Measurements from ENCODE around the gene RBP2. TPM values are rescaled to one million over a fixed set of nuclear protein-coding genes. Genes with fewer than 3 reads are reported as not detected.

Gene RBP2
- total RNA-seq, 1 experiment from 2014 or later = not detected

DNA sequence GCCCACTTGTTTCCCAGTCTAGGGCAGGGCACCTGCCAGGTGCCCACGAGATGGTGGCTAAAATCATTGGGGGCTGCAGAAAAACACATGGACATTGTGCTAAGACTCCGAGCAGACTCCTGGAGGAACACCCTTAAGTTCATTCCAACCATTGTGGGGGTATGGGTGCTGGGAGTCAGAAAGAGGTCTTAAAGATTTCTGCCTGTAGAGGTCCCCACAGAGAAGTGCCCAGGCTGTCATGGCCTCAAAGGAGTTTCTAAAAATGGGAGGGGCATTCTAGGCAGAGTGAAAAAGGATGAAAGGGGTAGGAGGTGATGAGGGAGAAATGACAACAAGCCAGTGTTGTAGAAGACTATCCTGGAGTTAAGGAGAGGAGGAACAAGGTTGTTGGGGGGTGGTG lies 46.1 kb upstream of the RBP2 start:
- no peaks in the 10 kb centered on the region for H3K27me3 Mint-ChIP-seq (ENCODE audit: insufficient read depth, unreplicated experiment)
- POLR2A ChIA-PET = interaction anchor here (0.6 kb wide), 1 partner anchor 37 kb away, joined by 3 read pairs; no protein-coding TSS in a partner anchor
- intact Hi-C loops (cut with micrococcal nuclease) = no loop called here
- no peaks in the 10 kb centered on the region for H3K4me1 Mint-ChIP-seq (ENCODE audit: insufficient read depth, unreplicated experiment)
- TF ChIP-seq, protein P1, sequence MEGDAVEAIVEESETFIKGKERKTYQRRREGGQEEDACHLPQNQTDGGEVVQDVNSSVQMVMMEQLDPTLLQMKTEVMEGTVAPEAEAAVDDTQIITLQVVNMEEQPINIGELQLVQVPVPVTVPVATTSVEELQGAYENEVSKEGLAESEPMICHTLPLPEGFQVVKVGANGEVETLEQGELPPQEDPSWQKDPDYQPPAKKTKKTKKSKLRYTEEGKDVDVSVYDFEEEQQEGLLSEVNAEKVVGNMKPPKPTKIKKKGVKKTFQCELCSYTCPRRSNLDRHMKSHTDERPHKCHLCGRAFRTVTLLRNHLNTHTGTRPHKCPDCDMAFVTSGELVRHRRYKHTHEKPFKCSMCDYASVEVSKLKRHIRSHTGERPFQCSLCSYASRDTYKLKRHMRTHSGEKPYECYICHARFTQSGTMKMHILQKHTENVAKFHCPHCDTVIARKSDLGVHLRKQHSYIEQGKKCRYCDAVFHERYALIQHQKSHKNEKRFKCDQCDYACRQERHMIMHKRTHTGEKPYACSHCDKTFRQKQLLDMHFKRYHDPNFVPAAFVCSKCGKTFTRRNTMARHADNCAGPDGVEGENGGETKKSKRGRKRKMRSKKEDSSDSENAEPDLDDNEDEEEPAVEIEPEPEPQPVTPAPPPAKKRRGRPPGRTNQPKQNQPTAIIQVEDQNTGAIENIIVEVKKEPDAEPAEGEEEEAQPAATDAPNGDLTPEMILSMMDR (IDR thresholded peaks at IDR 0.05; ENCODE audit: unreplicated experiment) = no peak
- no TSS peak for BruUV-seq (replicated peaks)
- CTCF ChIA-PET = interaction anchor here (0.7 to 1.9 kb wide), 3 partner anchors 30 to 88 kb away, joined by 3 to 8 read pairs (median 4); no protein-coding TSS in a partner anchor
- H3K36me3 Mint-ChIP-seq (ENCODE audit: insufficient read depth, unreplicated experiment) = no peaks in the 10 kb centered on the region
- no peaks in the 10 kb centered on the region for H3K9me3 Mint-ChIP-seq (ENCODE audit: unreplicated experiment)
- no peak overlapping the region for H3K4me3 Mint-ChIP-seq (ENCODE audit: unreplicated experiment)
- no peak for DNase-seq (ENCODE audit: unreplicated experiment)
- no peak overlapping the region for H3K27ac Mint-ChIP-seq (ENCODE audit: low read depth, unreplicated experiment)

DNA sequence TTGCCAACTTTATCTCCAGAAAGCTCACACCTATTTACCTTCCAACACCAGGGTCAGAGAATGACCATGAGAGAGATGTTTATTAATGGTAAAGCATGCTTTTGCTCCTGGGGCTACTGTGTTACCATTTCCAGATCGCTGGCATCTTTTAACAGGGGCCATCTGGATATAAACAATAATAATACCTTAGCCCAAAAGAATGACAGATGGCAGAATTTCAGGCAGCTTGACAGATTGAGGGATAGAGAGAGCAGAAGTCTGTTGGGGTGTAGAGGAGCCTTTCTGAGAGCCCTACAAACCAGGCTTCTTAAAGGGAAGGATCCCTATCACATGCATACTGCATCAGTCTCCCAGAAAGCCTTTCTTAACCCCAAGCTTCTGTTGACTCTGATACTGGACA lies 45.5 kb upstream of the RBP2 start:
- TF ChIP-seq, protein P1 (IDR thresholded peaks at IDR 0.05; ENCODE audit: unreplicated experiment) = no peak
- H3K9me3 Mint-ChIP-seq (ENCODE audit: unreplicated experiment) = no peaks in the 10 kb centered on the region
- no TSS peak for BruUV-seq (replicated peaks)
- DNase-seq (ENCODE audit: unreplicated experiment) = no peak
- H3K27me3 Mint-ChIP-seq (ENCODE audit: insufficient read depth, unreplicated experiment) = no peaks in the 10 kb centered on the region
- ChIA-PET POLR2A (no interaction called here), CTCF (interaction anchor here (0.6 kb wide), 1 partner anchor 1543 kb away, joined by 4 read pairs; no protein-coding TSS in a partner anchor)
- intact Hi-C loops (cut with micrococcal nuclease) = no loop called here
- H3K4me3 Mint-ChIP-seq (ENCODE audit: unreplicated experiment) = no peak overlapping the region
- H3K4me1 Mint-ChIP-seq (ENCODE audit: insufficient read depth, unreplicated experiment) = no peaks in the 10 kb centered on the region
- no peak overlapping the region for H3K27ac Mint-ChIP-seq (ENCODE audit: low read depth, unreplicated experiment)
- no peaks in the 10 kb centered on the region for H3K36me3 Mint-ChIP-seq (ENCODE audit: insufficient read depth, unreplicated experiment)

DNA sequence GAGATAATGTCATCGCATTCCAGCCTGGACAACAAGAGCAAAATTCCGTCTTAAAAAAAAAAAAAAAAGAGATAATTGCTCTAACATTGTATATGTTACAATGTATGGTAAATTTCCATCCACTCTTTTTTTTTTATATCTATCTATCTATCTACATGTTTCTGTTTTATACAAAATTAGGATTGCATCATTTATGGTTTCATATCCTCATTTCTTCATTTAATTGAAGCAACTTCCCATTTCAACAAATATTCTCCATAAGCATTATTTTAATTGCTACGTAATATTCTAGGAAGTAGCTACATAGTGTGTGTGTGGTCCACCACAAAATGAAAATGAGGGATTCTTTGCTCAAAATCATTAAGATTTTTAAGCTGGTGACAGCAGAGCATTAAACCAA lies 44.8 kb upstream of the RBP2 start:
- Mint-ChIP-seq H3K4me1 (ENCODE audit: insufficient read depth, unreplicated experiment) (no peaks in the 10 kb centered on the region), H3K27me3 (ENCODE audit: insufficient read depth, unreplicated experiment) (no peaks in the 10 kb centered on the region), H3K27ac (ENCODE audit: low read depth, unreplicated experiment) (no peak overlapping the region), H3K4me3 (ENCODE audit: unreplicated experiment) (no peak overlapping the region), H3K36me3 (ENCODE audit: insufficient read depth, unreplicated experiment) (no peaks in the 10 kb centered on the region), H3K9me3 (ENCODE audit: unreplicated experiment) (no peaks in the 10 kb centered on the region)
- intact Hi-C loops (cut with micrococcal nuclease) = no loop called here
- DNase-seq (ENCODE audit: unreplicated experiment) = no peak
- POLR2A ChIA-PET = no interaction called here
- BruUV-seq (replicated peaks) = no TSS peak
- CTCF ChIA-PET = interaction anchor here (0.6 to 1.0 kb wide), 4 partner anchors 12 to 976 kb away, joined by 3 to 5 read pairs (median 3); no protein-coding TSS in a partner anchor
- TF ChIP-seq, protein P1 (IDR thresholded peaks at IDR 0.05; ENCODE audit: unreplicated experiment) = no peak

DNA sequence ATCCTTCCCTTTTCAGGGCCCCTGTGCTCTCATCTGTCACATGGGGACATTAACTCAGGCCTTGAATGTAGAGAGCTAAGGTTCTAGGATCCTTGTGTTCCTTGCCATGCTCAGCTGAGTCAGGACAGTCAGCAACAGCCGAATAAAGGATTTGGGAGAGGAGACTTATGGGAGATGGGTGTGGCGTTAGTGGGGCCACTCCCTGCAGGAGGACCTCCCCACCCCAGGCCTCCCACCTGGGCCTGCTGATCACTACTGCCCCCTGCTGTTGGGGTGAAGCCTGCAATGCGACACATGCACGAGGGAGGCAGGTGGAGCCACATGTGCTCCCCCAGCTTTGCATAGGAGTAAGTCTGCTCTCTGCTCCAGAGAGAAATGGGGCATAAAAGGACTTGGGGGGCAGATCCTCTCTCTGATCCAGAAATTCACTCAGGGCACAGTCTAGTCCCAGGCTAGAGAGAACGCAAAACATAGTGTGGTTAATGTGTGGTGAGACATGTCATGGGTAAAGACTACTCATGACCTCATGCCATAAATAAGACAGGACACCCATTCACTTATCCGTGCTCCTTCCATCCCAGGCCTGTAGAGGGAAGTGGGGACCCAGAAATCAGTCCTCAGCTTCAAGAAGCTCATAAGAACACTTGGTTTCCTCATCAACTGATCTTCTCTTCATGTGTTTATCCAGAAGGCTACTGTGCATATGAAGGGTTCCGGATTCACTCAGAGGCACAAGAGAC lies 43.9 kb upstream of the RBP2 start:
- BruUV-seq (replicated peaks) = no TSS peak
- DNase-seq (ENCODE audit: unreplicated experiment) = peak; percentile 45
- no peaks in the 10 kb centered on the region for H3K9me3 Mint-ChIP-seq (ENCODE audit: unreplicated experiment)
- no peaks in the 10 kb centered on the region for H3K27me3 Mint-ChIP-seq (ENCODE audit: insufficient read depth, unreplicated experiment)
- TF ChIP-seq, protein P1 (IDR thresholded peaks at IDR 0.05; ENCODE audit: unreplicated experiment) = no peak
- H3K4me1 Mint-ChIP-seq (ENCODE audit: insufficient read depth, unreplicated experiment) = no peaks in the 10 kb centered on the region
- POLR2A ChIA-PET = no interaction called here
- no peaks in the 10 kb centered on the region for H3K36me3 Mint-ChIP-seq (ENCODE audit: insufficient read depth, unreplicated experiment)
- intact Hi-C loops (cut with micrococcal nuclease) = loop anchor here (1.0 kb wide), 1 partner anchor 42 kb away; no protein-coding TSS in a partner anchor
- CTCF ChIA-PET = interaction anchor here (0.6 to 1.2 kb wide), 6 partner anchors 13 to 1274 kb away, joined by 3 to 5 read pairs (median 3); no protein-coding TSS in a partner anchor
- no peak overlapping the region for H3K4me3 Mint-ChIP-seq (ENCODE audit: unreplicated experiment)
- H3K27ac Mint-ChIP-seq (ENCODE audit: low read depth, unreplicated experiment) = no peak overlapping the region

All from MCF 10A (cell line).